Measurements from ENCODE around the gene NQO2. TPM values are rescaled to one million over a fixed set of nuclear protein-coding genes. Genes with fewer than 3 reads are reported as not detected.

NQO2 gene
- total RNA-seq, 1 experiment from 2014 or later: 82.9 TPM

DNA sequence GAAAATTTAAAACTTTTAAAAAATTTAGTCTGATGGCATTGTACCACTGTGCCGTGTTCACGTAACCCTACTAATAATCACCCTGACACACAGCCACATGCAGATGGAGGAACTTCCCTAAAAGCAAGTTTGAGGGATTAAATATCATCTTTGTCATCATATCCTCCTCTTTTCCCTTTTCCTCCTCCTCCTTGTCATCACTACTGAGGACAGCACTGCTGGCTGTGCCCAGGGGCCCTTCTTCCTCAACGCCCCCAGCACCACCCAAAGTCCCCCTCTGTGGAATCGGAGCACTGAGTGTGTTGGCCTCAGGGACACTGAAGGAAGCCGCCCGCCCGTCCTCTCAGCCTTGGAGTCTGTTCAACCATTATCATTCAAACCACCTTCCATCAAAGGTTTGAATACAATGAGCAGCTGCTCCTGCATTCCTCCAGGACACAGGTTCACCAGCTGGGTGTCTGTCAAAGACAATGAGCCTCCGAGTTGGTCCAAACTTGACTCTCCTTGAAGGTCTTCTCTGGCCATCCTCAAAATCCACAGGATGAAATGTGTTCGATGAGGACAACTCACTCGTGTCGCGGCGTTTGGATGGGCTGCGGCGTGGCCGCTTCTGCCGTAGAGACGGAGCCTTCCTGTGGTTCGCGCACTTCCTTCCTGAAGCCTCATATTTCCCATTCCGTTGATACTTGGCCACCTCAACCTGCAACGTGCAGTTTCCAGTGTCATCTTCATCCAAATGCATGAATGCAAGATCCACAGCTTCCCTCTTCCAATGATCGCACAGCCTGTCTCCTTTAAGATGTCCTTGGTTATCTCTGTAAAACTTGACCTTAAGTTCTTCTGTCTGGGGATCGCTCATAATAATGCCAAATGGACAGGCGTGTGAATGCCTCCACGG lies 23.3 kb downstream of the NQO2 start:
- no peaks in the 10 kb centered on the region for H4K20me1 ChIP-seq (ENCODE audit: insufficient read depth)
- no peak overlapping the region for H2AFZ ChIP-seq (ENCODE audit: low read depth, low read length, poor library complexity, severe bottlenecking)
- RAD21 ChIA-PET (ENCODE audit: low non-redundant PET in 1 of 2, low total read pairs in 2 of 2, uncharacterized antibody in 2 of 2, unreplicated experiment in 2 of 2): no interaction called here
- CTCF ChIA-PET: interaction anchor here (0.9 kb wide), 2 partner anchors 21 to 24 kb away, joined by 3 to 7 read pairs; partner anchors contain the start of gene NQO2
- DNase-seq (ENCODE audit: low read depth, low spot score) (no peak), ATAC-seq (peak; percentile 5; the same call in 1 of the 2 replicates)
- peaks cover 0 to 12% of the 10 kb centered on the region in 2 experiments; a peak in 3 of 4 replicates for H3K36me3 ChIP-seq (ENCODE audit: control insufficient read depth in 1 of 2, insufficient read depth in 2 of 2, low read length in 2 of 2)
- BruUV-seq (replicated peaks): TSS peak; percentile 92
- peak overlapping the region; percentile 58 for H3K9ac ChIP-seq (ENCODE audit: low read length)
- no peaks in the 10 kb centered on the region for H3K9me2 ChIP-seq (ENCODE audit: insufficient read depth)
- peak overlapping the region in 1 of 2 experiments; percentile 37; a peak in 2 of 4 replicates for H3K4me3 ChIP-seq (replicated peaks in 1 of 2; ENCODE audit: low read depth in 1 of 2, low read length in 2 of 2)
- H3K9me3 ChIP-seq (ENCODE audit: control insufficient read depth in 1 of 2, insufficient read depth in 1 of 2, low read depth in 1 of 2, low read length in 2 of 2): no peaks in the 10 kb centered on the region
- peak overlapping the region; percentile 76 for H3K4me2 ChIP-seq (ENCODE audit: low read length)
- POLR2A ChIA-PET: interaction anchor here (1.0 kb wide), 2 partner anchors 31 to 35 kb away, joined by 3 to 6 read pairs; no protein-coding TSS in a partner anchor
- no peaks in the 10 kb centered on the region for H3K79me2 ChIP-seq (ENCODE audit: insufficient read depth, low read length)
- TF ChIP-seq POLR2AphosphoS5 (IDR thresholded peaks at IDR 0.05; ENCODE audit: low read depth, low read length) (peak; percentile 31; the same call in 1 of the 2 replicates), YY1 (IDR thresholded peaks at IDR 0.05; ENCODE audit: extremely low read depth, insufficient replicate concordance, low read depth, low read length) (no peak)
- H3K27me3 ChIP-seq (ENCODE audit: insufficient read depth, low read length): no peaks in the 10 kb centered on the region
- intact Hi-C loops (cut with micrococcal nuclease): no loop called here
- H3K27ac ChIP-seq (ENCODE audit: low read depth, low read length): peak overlapping the region; percentile 82
- H3K4me1 ChIP-seq (ENCODE audit: control insufficient read depth in 1 of 2, insufficient read depth in 2 of 2, low read length in 2 of 2): peaks cover 21 to 40% of the 10 kb centered on the region in 2 experiments

DNA sequence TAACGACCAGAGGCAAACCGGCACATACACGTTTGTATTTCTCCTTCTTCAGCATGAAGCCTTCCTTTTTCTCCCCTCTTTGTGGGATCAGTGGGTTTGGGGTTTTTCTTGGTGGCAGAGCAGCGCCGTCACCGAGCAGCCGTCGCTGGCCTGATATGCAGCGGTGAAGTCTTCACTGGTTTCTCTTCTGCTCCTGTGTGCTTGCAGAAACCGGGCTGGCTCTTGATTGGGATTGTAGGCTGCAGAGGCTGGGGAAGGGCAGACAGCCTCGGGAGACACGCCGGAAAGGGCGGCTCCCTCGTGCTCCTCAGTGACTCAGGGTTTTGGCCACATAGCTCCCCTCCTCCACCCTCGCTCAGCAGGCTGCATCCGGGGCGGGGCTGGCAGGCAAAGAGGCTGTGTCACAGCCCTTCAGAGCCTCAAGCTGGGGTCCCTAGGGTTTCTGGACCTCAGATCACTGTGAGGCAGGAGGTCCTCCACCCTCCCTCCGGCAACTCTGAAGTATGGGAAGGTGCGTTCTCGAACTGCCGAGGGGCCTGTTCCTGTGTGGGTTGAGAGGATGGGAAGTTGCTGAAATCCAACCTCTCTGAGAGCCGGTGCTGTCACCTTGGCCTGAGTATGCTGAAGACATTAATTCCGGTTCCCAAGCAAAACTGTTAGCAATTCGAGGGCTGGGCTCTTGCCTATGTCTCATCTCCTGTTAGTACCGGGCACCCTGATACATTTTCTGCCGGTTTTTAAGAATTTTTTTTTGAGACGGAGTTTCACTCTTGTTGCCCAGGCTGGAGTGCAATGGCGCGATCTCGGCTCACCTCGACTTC lies 24.2 kb downstream of the NQO2 start:
- POLR2A ChIA-PET: interaction anchor here (0.7 to 1.0 kb wide), 3 partner anchors 21 to 35 kb away, joined by 3 to 6 read pairs (median 5); no protein-coding TSS in a partner anchor
- intact Hi-C loops (cut with micrococcal nuclease): loop anchor here (2.0 kb wide), 1 partner anchor 21 kb away; no protein-coding TSS in a partner anchor
- ATAC-seq (peak; percentile 92), DNase-seq (ENCODE audit: low read depth, low spot score) (peak; percentile 73)
- Histone ChIP-seq H3K4me3 (replicated peaks in 1 of 2; ENCODE audit: low read depth in 1 of 2, low read length in 2 of 2) (peak overlapping the region; percentile 26 to 37), H3K9ac (ENCODE audit: low read length) (peak overlapping the region; percentile 58), H3K27ac (ENCODE audit: low read depth, low read length) (peak overlapping the region; percentile 82), H3K79me2 (ENCODE audit: insufficient read depth, low read length) (no peaks in the 10 kb centered on the region), H2AFZ (ENCODE audit: low read depth, low read length, poor library complexity, severe bottlenecking) (no peak overlapping the region), H3K9me2 (ENCODE audit: insufficient read depth) (no peaks in the 10 kb centered on the region), H3K4me2 (ENCODE audit: low read length) (peak overlapping the region; percentile 76), H3K36me3 (ENCODE audit: control insufficient read depth in 1 of 2, insufficient read depth in 2 of 2, low read length in 2 of 2) (peaks cover 0 to 12% of the 10 kb centered on the region in 2 experiments; a peak in 3 of 4 replicates), H3K4me1 (ENCODE audit: control insufficient read depth in 1 of 2, insufficient read depth in 2 of 2, low read length in 2 of 2) (peaks cover 21 to 40% of the 10 kb centered on the region in 2 experiments), H4K20me1 (ENCODE audit: insufficient read depth) (no peaks in the 10 kb centered on the region), H3K27me3 (ENCODE audit: insufficient read depth, low read length) (no peaks in the 10 kb centered on the region), H3K9me3 (ENCODE audit: control insufficient read depth in 1 of 2, insufficient read depth in 1 of 2, low read depth in 1 of 2, low read length in 2 of 2) (no peaks in the 10 kb centered on the region)
- RAD21 ChIA-PET (ENCODE audit: low non-redundant PET in 1 of 2, low total read pairs in 2 of 2, uncharacterized antibody in 2 of 2, unreplicated experiment in 2 of 2): no interaction called here
- TSS peak; percentile 79 for BruUV-seq (replicated peaks)
- CTCF ChIA-PET: interaction anchor here (0.9 kb wide), 2 partner anchors 22 to 25 kb away, joined by 3 to 7 read pairs; partner anchors contain the start of gene NQO2
- TF ChIP-seq POLR2A (IDR thresholded peaks at IDR 0.05; ENCODE audit: borderline replicate concordance, extremely low read depth, insufficient read depth, insufficient read length): peak; percentile 35
- peak; percentile 98 for TF ChIP-seq MAX (IDR thresholded peaks at IDR 0.05)
- TF ChIP-seq ELF1 (IDR thresholded peaks at IDR 0.05; ENCODE audit: borderline replicate concordance, low read depth): no peak
- no peak for TF ChIP-seq CTCF (IDR thresholded peaks at IDR 0.05 in 2 of 3, conservative IDR thresholded peaks at IDR 0.05 in 1 of 3; ENCODE audit: borderline replicate concordance in 1 of 3, insufficient read depth in 1 of 3, low read depth in 2 of 3, low read length in 2 of 3)
- peak; percentile 75; the same call in 1 of the 2 replicates for TF ChIP-seq FOSL1 (IDR thresholded peaks at IDR 0.05; ENCODE audit: low read depth)
- TF ChIP-seq JUND (IDR thresholded peaks at IDR 0.05): peak; percentile 76
- peak; percentile 94 for TF ChIP-seq SP1 (IDR thresholded peaks at IDR 0.05; ENCODE audit: low read depth)
- no peak for TF ChIP-seq EZH2 (IDR thresholded peaks at IDR 0.05)
- TF ChIP-seq CBX3 (IDR thresholded peaks at IDR 0.05; ENCODE audit: low read depth): peak; percentile 93
- TF ChIP-seq YY1 (IDR thresholded peaks at IDR 0.05; ENCODE audit: extremely low read depth, insufficient replicate concordance, low read depth, low read length): peak; percentile 49
- no peak; the same call in 1 of the 2 replicates for TF ChIP-seq SIN3A (IDR thresholded peaks at IDR 0.05; ENCODE audit: low read depth)
